Middle frontal gyrus (tissue), 1 donor: Measurements from ENCODE around the gene ZNF146.
A peak's percentile ranks its signal among the peaks of the same experiment; 100 is the strongest.
"Not testable (repeated sequence)": the region's sequence is repeated elsewhere in the genome, so short reads cannot be mapped to it uniquely, and the experiment has no call there.

Experiments used
- DNase-seq: peaks from one replicate; pipeline ENCODE4 v3.0.0-alpha.2; 2015; ENCODE audit warnings: low spot score; ENCODE audit errors: extremely low spot score

ZNF146 gene

GRCh38 chr19:36214386-36215275 lies at the start of gene ZNF146, which contains the start of gene ZNF565:
Gene ZNF146 (plus strand): TSS chr19:36215106. CDS start chr19:36236441, 21,335 bp downstream.
Gene ZNF565 (minus strand): TSS chr19:36214665. CDS start chr19:36201985, 12,680 bp downstream.
- peak; percentile 96 for DNase-seq

- DNase-seq = no peak
These were observed 45.7 kb upstream of the ZNF146 start for GRCh38 chr19:36169084-36169760.

- DNase-seq = no peak
These were observed 42.1 kb upstream of the ZNF146 start for GRCh38 chr19:36172852-36173251.

- DNase-seq = not testable (repeated sequence)
These were observed 41.1 kb upstream of the ZNF146 start for GRCh38 chr19:36173846-36174245.

- DNase-seq = not testable (repeated sequence)
These were observed 35.8 kb upstream of the ZNF146 start for GRCh38 chr19:36179077-36179476.

GRCh38 chr19:36182612-36183244 lies 32.2 kb upstream of the ZNF146 start:
- DNase-seq = no peak

GRCh38 chr19:36183245-36183628 lies 31.7 kb upstream of the ZNF146 start:
- no peak for DNase-seq

- DNase-seq = not testable (repeated sequence)
These were observed 28.2 kb upstream of the ZNF146 start for GRCh38 chr19:36186722-36187121.

GRCh38 chr19:36196249-36196648 lies 18.7 kb upstream of the ZNF146 start:
- no peak for DNase-seq

- peak; percentile 21 for DNase-seq
These were observed 16.8 kb upstream of the ZNF146 start for GRCh38 chr19:36198119-36198518.

- DNase-seq = no peak
These were observed 13.2 kb upstream of the ZNF146 start for GRCh38 chr19:36201684-36202083.

GRCh38 chr19:36203293-36203692 lies 11.6 kb upstream of the ZNF146 start:
- no peak for DNase-seq

- no peak for DNase-seq
These were observed 7.2 kb upstream of the ZNF146 start for GRCh38 chr19:36207605-36208252.

GRCh38 chr19:36209372-36209771 lies 5.5 kb upstream of the ZNF146 start:
- DNase-seq = no peak

GRCh38 chr19:36210497-36210896 lies 4.4 kb upstream of the ZNF146 start:
- DNase-seq = no peak

- no peak for DNase-seq
These were observed 2.0 kb upstream of the ZNF146 start for GRCh38 chr19:36212895-36213294.

- no peak for DNase-seq
These were observed 594 bp downstream of the ZNF146 start for GRCh38 chr19:36215276-36216123.

GRCh38 chr19:36221474-36221873 lies 6.6 kb downstream of the ZNF146 start:
- DNase-seq = no peak

- no peak for DNase-seq
These were observed 7.6 kb downstream of the ZNF146 start for GRCh38 chr19:36222503-36222902.

- no peak for DNase-seq
These were observed 10.4 kb downstream of the ZNF146 start for GRCh38 chr19:36225219-36225892.
